ENCODE data around the gene IFRD2.
A peak's percentile ranks its signal among the peaks of the same experiment; 100 is the strongest.

Gene IFRD2

GRCh38 chr3:50261505-50261904, 30.7 kb downstream of the IFRD2 start:
- no peak for DNase-seq (ENCODE audit: extremely low read depth, low read depth)
- TF ChIP-seq CTCF (IDR thresholded peaks at IDR 0.05; ENCODE audit: low read depth, low read length) = no peak

GRCh38 chr3:50260942-50261441, 31.2 kb downstream of the IFRD2 start:
- TF ChIP-seq CTCF (IDR thresholded peaks at IDR 0.05; ENCODE audit: low read depth, low read length) = no peak
- no peak for DNase-seq (ENCODE audit: extremely low read depth, low read depth)

GRCh38 chr3:50260027-50260941, 31.9 kb downstream of the IFRD2 start:
- DNase-seq (ENCODE audit: extremely low read depth, low read depth) = peak; percentile 72
- peak; percentile 65 for TF ChIP-seq CTCF (IDR thresholded peaks at IDR 0.05; ENCODE audit: low read depth, low read length)

- no peak for TF ChIP-seq CTCF (IDR thresholded peaks at IDR 0.05; ENCODE audit: low read depth, low read length)
- DNase-seq (ENCODE audit: extremely low read depth, low read depth) = no peak
Measured at GRCh38 chr3:50259432-50260026, 32.7 kb downstream of the IFRD2 start.

GRCh38 chr3:50258979-50259378, 33.2 kb downstream of the IFRD2 start:
- no peak for TF ChIP-seq CTCF (IDR thresholded peaks at IDR 0.05; ENCODE audit: low read depth, low read length)
- no peak for DNase-seq (ENCODE audit: extremely low read depth, low read depth)

- TF ChIP-seq CTCF (IDR thresholded peaks at IDR 0.05; ENCODE audit: low read depth, low read length) = no peak
- no peak for DNase-seq (ENCODE audit: extremely low read depth, low read depth)
Measured at GRCh38 chr3:50258029-50258680, 34.1 kb downstream of the IFRD2 start.

Measured in AG09319 (cell line).